Tibial nerve (tissue), 4 donors: ENCODE data around the gene SRRM5. TPM values are rescaled to one million over a fixed set of nuclear protein-coding genes. Genes with fewer than 3 reads are reported as not detected.
A peak's percentile ranks its signal among the peaks of the same experiment; 100 is the strongest.
"Not testable (repeated sequence)": the region's sequence is repeated elsewhere in the genome, so short reads cannot be mapped to it uniquely, and the experiment has no call there.

ENCODE experiments used
- DNase-seq, 2 donors: peaks; one replicate each; pipeline ENCODE4 v3.0.0-alpha.2; 2019; ENCODE audit warnings: low spot score in 2 of 2
- H3K27ac ChIP-seq, 4 donors: fragments of 200-600 bp; sonication (generic) in 3 of 4; one replicate each; pipeline ENCODE4 v1.5.1; 2017 to 2019; ENCODE audit warnings: mild to moderate bottlenecking in 1 of 4
- H3K27me3 ChIP-seq, 2 donors: fragments of 200-600 bp; sonication (generic) in 1 of 2; one replicate each; pipeline versions ENCODE4 v1.5.1 to v1.6.0; 2017 to 2019
- H3K36me3 ChIP-seq, 3 donors: fragments of 200-600 bp; sonication (generic); one replicate each; pipeline ENCODE4 v1.5.1; 2018 to 2019
- H3K4me1 ChIP-seq, 4 donors: fragments of 200-600 bp; sonication (generic) in 3 of 4; one replicate each; pipeline ENCODE4 v1.5.1; 2017 to 2019
- H3K4me3 ChIP-seq, 4 donors: fragments of 200-600 bp; sonication (generic) in 3 of 4; one replicate each; pipeline ENCODE4 v1.5.1; 2017 to 2019; ENCODE audit warnings: mild to moderate bottlenecking in 1 of 4, moderate library complexity in 1 of 4
- H3K9me3 ChIP-seq, 4 donors: fragments of 200-600 bp; sonication (generic) in 3 of 4; one replicate each; pipeline ENCODE4 v1.5.1; 2017 to 2019
- EP300 ChIP-seq, 2 donors: sonication (generic); formaldehyde crosslinking; IDR thresholded peaks; one replicate each; pipeline ENCODE4 v1.6.1; 2017; ENCODE audit warnings: antibody characterized with exemption in 2 of 2, mild to moderate bottlenecking in 1 of 2
- POLR2A ChIP-seq, 2 donors: fragments of 450-650 bp; IDR thresholded peaks; one replicate each; pipeline ENCODE4 v1.6.1; 2017; ENCODE audit warnings: antibody characterized with exemption in 2 of 2, mild to moderate bottlenecking in 2 of 2, moderate library complexity in 2 of 2
- WGBS, 2 donors: methylation state at CpG; one replicate each; pipeline ENCODE4 v1.1.5; 2018; 5-methylcytosine and 5-hydroxymethylcytosine counted together
- total RNA-seq, 4 donors: library from RNA; depleted of rRNA; stranded (reverse); fragments of >200 nt; gene quantifications; one replicate each; pipeline ENCODE4 v1.1.0, GENCODE V29; 2016
- TF ChIP-seq, protein P1 (sequence below), 5 experiments: fragments of 200-600 bp in 3 of 5; fragments of 450-650 bp in 2 of 5; sonication (generic) in 3 of 5; IDR thresholded peaks; one replicate each; pipeline ENCODE4 v1.5.1; 2016 to 2019; ENCODE audit warnings: antibody characterized with exemption in 5 of 5, mild to moderate bottlenecking in 3 of 5, moderate library complexity in 2 of 5

SRRM5 gene
- total RNA-seq, 4 donors from 2014 or later = 0.20 to 0.84 (median 0.52) TPM

DNA sequence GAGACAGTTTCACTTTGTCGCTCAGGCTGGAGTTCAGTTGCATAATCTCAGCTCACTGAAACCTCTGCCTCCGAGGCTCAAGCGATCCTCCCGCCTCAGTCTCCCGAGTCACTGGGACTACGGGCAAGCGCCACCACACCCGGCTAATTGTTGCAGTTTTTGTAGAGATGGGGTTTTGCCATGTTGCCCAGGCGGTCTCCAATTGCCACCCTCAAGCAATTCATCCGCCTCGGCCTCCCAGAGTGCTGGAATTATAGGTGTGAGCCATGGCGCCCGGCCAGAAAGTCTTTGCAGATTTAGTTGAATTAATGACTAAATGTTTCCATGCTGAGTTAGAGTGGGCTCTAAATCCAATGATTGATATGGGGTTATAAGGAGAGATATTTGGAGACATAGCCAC lies 32.3 kb downstream of the SRRM5 start:
- Histone ChIP-seq H3K36me3 (peaks cover 0 to 37% (median 0%) of the 10 kb centered on the region in 3 donors), H3K27me3 (peaks cover 2 to 14% of the 10 kb centered on the region in 2 donors), H3K4me1 (peaks cover 0 to 15% (median 8%) of the 10 kb centered on the region in 4 donors), H3K4me3 (no peak overlapping the region), H3K27ac (no peak overlapping the region), H3K9me3 (peaks cover 0 to 10% (median 0%) of the 10 kb centered on the region in 4 donors)
- no peak for DNase-seq
- TF ChIP-seq, protein P1, sequence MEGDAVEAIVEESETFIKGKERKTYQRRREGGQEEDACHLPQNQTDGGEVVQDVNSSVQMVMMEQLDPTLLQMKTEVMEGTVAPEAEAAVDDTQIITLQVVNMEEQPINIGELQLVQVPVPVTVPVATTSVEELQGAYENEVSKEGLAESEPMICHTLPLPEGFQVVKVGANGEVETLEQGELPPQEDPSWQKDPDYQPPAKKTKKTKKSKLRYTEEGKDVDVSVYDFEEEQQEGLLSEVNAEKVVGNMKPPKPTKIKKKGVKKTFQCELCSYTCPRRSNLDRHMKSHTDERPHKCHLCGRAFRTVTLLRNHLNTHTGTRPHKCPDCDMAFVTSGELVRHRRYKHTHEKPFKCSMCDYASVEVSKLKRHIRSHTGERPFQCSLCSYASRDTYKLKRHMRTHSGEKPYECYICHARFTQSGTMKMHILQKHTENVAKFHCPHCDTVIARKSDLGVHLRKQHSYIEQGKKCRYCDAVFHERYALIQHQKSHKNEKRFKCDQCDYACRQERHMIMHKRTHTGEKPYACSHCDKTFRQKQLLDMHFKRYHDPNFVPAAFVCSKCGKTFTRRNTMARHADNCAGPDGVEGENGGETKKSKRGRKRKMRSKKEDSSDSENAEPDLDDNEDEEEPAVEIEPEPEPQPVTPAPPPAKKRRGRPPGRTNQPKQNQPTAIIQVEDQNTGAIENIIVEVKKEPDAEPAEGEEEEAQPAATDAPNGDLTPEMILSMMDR (IDR thresholded peaks at IDR 0.05) = no peak
- TF ChIP-seq POLR2A (IDR thresholded peaks at IDR 0.05) (no peak), EP300 (IDR thresholded peaks at IDR 0.05) (no peak)
- WGBS, 2 donors = 85% methylated on average over 13 of the region's 13 CpGs

DNA sequence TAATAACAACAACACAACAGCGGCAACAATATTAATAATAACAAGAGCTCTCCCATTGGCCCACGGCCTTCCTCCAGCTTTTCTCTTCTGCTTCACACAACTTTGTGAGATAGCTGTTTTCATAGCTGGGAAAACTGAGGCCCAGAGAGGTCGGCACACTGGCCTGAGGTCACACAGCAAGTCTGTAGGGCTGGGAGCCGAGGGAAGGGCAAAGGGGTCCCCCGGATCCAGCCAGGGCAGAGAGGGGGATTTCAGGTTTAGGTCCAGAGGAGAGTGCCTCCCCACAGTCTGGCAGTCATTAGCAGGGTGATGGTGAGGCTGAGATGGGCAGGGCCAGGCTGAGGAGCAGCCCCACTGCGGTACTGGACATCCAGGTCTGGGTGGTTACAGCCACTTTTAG lies 36.7 kb downstream of the SRRM5 start:
- peaks cover 0 to 54% (median 0%) of the 10 kb centered on the region in 3 donors for H3K36me3 ChIP-seq

DNA sequence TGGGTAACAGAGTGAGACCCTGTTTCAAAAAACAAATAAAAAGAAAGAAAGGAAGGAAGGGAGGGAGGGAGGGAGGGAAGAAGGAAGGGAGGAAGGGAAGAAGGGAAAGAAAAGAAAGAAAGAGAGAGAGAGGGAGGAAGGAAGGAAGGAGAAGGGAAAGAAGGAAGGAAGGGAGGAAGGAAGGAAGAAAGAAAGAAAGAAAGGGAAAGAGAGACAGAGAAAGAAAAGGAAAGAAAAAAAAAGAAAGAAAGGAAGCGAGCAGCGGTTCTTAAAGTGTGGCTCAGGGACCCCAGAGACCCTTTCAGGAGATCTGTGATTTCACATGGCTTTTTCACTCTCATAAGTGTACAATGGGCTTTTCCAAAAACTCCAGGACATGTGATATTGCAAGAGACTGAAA lies 37.6 kb downstream of the SRRM5 start:
- 90 to 93% methylated on average over 2 of the region's 2 CpGs for WGBS, 2 donors
- DNase-seq = no peak
- no peak overlapping the region for H3K27ac ChIP-seq
- no peaks in the 10 kb centered on the region for H3K27me3 ChIP-seq
- H3K36me3 ChIP-seq = peaks cover 0 to 62% (median 0%) of the 10 kb centered on the region in 3 donors
- H3K9me3 ChIP-seq = peaks cover 0 to 10% (median 0%) of the 10 kb centered on the region in 4 donors
- H3K4me1 ChIP-seq = peaks cover 0 to 11% (median 0%) of the 10 kb centered on the region in 4 donors
- TF ChIP-seq EP300 (IDR thresholded peaks at IDR 0.05) (no peak), POLR2A (IDR thresholded peaks at IDR 0.05) (no peak)
- TF ChIP-seq, protein P1 (IDR thresholded peaks at IDR 0.05) = no peak
- no peak overlapping the region for H3K4me3 ChIP-seq

More for the DNA sequence above, 36.7 kb downstream of the SRRM5 start:
- TF ChIP-seq POLR2A (IDR thresholded peaks at IDR 0.05) (no peak), EP300 (IDR thresholded peaks at IDR 0.05) (no peak)
- TF ChIP-seq, protein P1 (IDR thresholded peaks at IDR 0.05) = no peak
- Histone ChIP-seq H3K4me3 (no peak overlapping the region), H3K9me3 (peaks cover 0 to 10% (median 0%) of the 10 kb centered on the region in 4 donors), H3K27ac (no peak overlapping the region), H3K4me1 (peaks cover 0 to 11% (median 0%) of the 10 kb centered on the region in 4 donors), H3K27me3 (no peaks in the 10 kb centered on the region)
- 96 to 97% methylated on average over 6 of the region's 6 CpGs for WGBS, 2 donors
- no peak for DNase-seq

DNA sequence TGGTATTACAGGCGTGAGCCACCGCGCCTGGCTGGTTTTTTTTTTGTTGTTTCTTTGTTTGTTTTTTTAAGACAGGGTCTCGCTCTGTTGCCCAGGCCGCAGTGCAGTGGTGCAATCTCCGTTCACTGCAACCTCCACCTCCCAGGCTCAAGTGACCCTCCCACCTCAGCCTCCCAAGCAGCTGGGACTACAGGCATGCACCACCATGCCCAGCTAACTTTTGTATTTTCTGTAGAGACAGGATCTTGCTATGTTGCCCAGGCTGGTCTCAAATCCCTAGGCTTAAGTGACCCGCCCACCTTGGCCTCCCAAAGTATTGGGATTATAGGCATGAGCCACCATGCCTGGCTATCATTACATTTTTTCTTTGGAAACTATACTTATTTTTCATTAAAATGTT lies 38.4 kb downstream of the SRRM5 start:
- not testable (repeated sequence) for H3K27me3 ChIP-seq, H3K27ac ChIP-seq, H3K9me3 ChIP-seq, H3K4me3 ChIP-seq, DNase-seq
- 98 to 99% methylated on average over 7 of the region's 7 CpGs for WGBS, 2 donors
- peaks cover 0 to 11% (median 0%) of the 10 kb centered on the region in 4 donors for H3K4me1 ChIP-seq
- H3K36me3 ChIP-seq = peaks cover 0 to 70% (median 0%) of the 10 kb centered on the region in 3 donors

DNA sequence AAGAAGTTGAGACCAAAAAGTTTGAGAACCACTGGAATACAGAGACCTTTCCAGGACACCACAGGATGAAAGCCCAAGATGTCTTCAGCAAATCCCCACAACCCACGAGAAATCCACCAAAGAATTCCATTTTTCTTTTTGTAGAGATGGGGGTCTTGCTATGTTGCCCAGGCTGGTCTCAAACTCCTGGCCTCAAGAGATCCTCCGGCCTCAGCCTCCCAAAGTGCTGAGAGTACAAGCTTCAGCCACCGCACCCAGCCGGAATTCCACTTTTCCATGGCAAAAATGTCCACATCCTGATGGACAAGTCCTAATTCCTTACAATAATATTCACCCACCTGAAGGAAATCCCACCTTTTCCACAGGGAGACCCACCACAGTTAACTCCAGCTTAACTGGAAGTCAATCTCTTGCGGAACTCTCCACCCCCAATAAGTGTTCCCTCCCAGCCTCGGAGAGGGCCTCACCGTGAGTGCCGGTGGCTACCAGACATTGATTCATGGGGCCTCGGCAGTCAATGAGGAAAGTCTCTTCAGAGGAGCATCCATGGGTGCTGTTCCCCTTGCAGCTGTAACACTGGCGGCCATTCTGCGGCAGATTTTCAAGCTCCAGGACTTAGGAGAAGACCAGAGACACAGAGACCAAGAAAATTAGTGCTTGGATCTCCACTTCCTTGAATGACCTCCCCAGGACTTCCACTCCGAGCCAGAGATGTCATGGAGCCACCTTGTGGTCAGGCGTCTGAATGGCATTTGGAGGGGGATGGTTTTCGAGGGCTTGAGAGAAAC lies 40.1 kb downstream of the SRRM5 start:
- WGBS, 2 donors = 48 to 54% methylated on average over 14 of the region's 14 CpGs
- peak; percentile 28 to 71 for DNase-seq
- peaks cover 0 to 11% (median 0%) of the 10 kb centered on the region in 4 donors for H3K4me1 ChIP-seq
- peak overlapping the region in 1 of 4 donors; percentile 32 for H3K4me3 ChIP-seq
- H3K9me3 ChIP-seq = no peaks in the 10 kb centered on the region
- TF ChIP-seq, protein P1 (IDR thresholded peaks at IDR 0.05) = peak; percentile 73 to 80 (median 80)
- TF ChIP-seq POLR2A (IDR thresholded peaks at IDR 0.05) = no peak
- TF ChIP-seq EP300 (IDR thresholded peaks at IDR 0.05) = peak in 1 of 2 donors; percentile 41
- H3K36me3 ChIP-seq = peaks cover 0 to 71% (median 0%) of the 10 kb centered on the region in 3 donors
- H3K27me3 ChIP-seq = no peaks in the 10 kb centered on the region
- H3K27ac ChIP-seq = peak overlapping the region in 3 of 4 donors; percentile 8 to 52 (median 23)
